Measurements from ENCODE around the gene PSD2. TPM values are rescaled to one million over a fixed set of nuclear protein-coding genes. Genes with fewer than 3 reads are reported as not detected.

Gene PSD2
- total and polyA plus RNA-seq, 2 donors from 2014 or later, result 0.09 to 0.13 TPM

GRCh38 chr5:139885857-139886208 lies 90.2 kb downstream of the PSD2 start:
- DNase-seq (no peak), FAIRE-seq (no peak)
- Histone ChIP-seq H3K36me3 (ENCODE audit: control insufficient read depth in 2 of 3, insufficient read depth in 3 of 3, low read length in 3 of 3) (peaks cover 0 to 4% (median 0%) of the 10 kb centered on the region in 3 donors), H3K27ac (ENCODE audit: low read depth in 2 of 2, low read length in 2 of 2) (no peak overlapping the region), H3K27me3 (ENCODE audit: control insufficient read depth, insufficient read depth, low read length) (no peaks in the 10 kb centered on the region), H3K9me3 (ENCODE audit: control insufficient read depth in 2 of 3, insufficient read depth in 1 of 3, low read length in 3 of 3) (no peaks in the 10 kb centered on the region), H3K9ac (ENCODE audit: low read length in 3 of 3) (no peak overlapping the region), H3K4me1 (ENCODE audit: control insufficient read depth in 2 of 3, insufficient read depth in 2 of 3, low read depth in 1 of 3, low read length in 3 of 3) (peaks cover 0 to 7% (median 0%) of the 10 kb centered on the region in 3 donors), H3K4me3 (ENCODE audit: low read length in 3 of 3) (no peak overlapping the region)
- intact Hi-C loops (cut with DNase I), result no loop called here
- no peak for TF ChIP-seq CTCF (IDR thresholded peaks at IDR 0.05; ENCODE audit: borderline replicate concordance, extremely low read depth, insufficient read depth)

- DNase-seq (no peak), FAIRE-seq (no peak)
- no peak for TF ChIP-seq CTCF (IDR thresholded peaks at IDR 0.05; ENCODE audit: borderline replicate concordance, extremely low read depth, insufficient read depth)
- intact Hi-C loops (cut with DNase I), result no loop called here
- Histone ChIP-seq H3K4me1 (ENCODE audit: control insufficient read depth in 2 of 3, insufficient read depth in 2 of 3, low read depth in 1 of 3, low read length in 3 of 3) (peaks cover 0 to 7% (median 0%) of the 10 kb centered on the region in 3 donors), H3K27ac (ENCODE audit: low read depth in 2 of 2, low read length in 2 of 2) (no peak overlapping the region), H3K27me3 (ENCODE audit: control insufficient read depth, insufficient read depth, low read length) (no peaks in the 10 kb centered on the region), H3K9ac (ENCODE audit: low read length in 3 of 3) (no peak overlapping the region), H3K36me3 (ENCODE audit: control insufficient read depth in 2 of 3, insufficient read depth in 3 of 3, low read length in 3 of 3) (peaks cover 0 to 4% (median 0%) of the 10 kb centered on the region in 3 donors), H3K4me3 (ENCODE audit: low read length in 3 of 3) (no peak overlapping the region), H3K9me3 (ENCODE audit: control insufficient read depth in 2 of 3, insufficient read depth in 1 of 3, low read length in 3 of 3) (no peaks in the 10 kb centered on the region)
Observed at GRCh38 chr5:139886213-139886612, 90.6 kb downstream of the PSD2 start.

GRCh38 chr5:139888370-139888769 lies 92.8 kb downstream of the PSD2 start:
- H3K9ac ChIP-seq (ENCODE audit: low read length in 3 of 3), result no peak overlapping the region
- peaks cover 0 to 3% (median 0%) of the 10 kb centered on the region in 3 donors for H3K4me1 ChIP-seq (ENCODE audit: control insufficient read depth in 2 of 3, insufficient read depth in 2 of 3, low read depth in 1 of 3, low read length in 3 of 3)
- peaks cover 0 to 4% (median 0%) of the 10 kb centered on the region in 3 donors for H3K36me3 ChIP-seq (ENCODE audit: control insufficient read depth in 2 of 3, insufficient read depth in 3 of 3, low read length in 3 of 3)
- no peaks in the 10 kb centered on the region for H3K9me3 ChIP-seq (ENCODE audit: control insufficient read depth in 2 of 3, insufficient read depth in 1 of 3, low read length in 3 of 3)
- DNase-seq (no peak), FAIRE-seq (no peak)
- no peak overlapping the region for H3K4me3 ChIP-seq (ENCODE audit: low read length in 3 of 3)
- no peak overlapping the region for H3K27ac ChIP-seq (ENCODE audit: low read depth in 2 of 2, low read length in 2 of 2)
- H3K27me3 ChIP-seq (ENCODE audit: control insufficient read depth, insufficient read depth, low read length), result no peaks in the 10 kb centered on the region
- TF ChIP-seq CTCF (IDR thresholded peaks at IDR 0.05; ENCODE audit: borderline replicate concordance, extremely low read depth, insufficient read depth), result no peak
- intact Hi-C loops (cut with DNase I), result no loop called here

- no peak for TF ChIP-seq CTCF (IDR thresholded peaks at IDR 0.05; ENCODE audit: borderline replicate concordance, extremely low read depth, insufficient read depth)
- H3K4me1 ChIP-seq (ENCODE audit: control insufficient read depth in 2 of 3, insufficient read depth in 2 of 3, low read depth in 1 of 3, low read length in 3 of 3), result no peaks in the 10 kb centered on the region
- no peak overlapping the region for H3K27ac ChIP-seq (ENCODE audit: low read depth in 2 of 2, low read length in 2 of 2)
- peaks cover 0 to 4% (median 0%) of the 10 kb centered on the region in 3 donors for H3K36me3 ChIP-seq (ENCODE audit: control insufficient read depth in 2 of 3, insufficient read depth in 3 of 3, low read length in 3 of 3)
- no peaks in the 10 kb centered on the region for H3K9me3 ChIP-seq (ENCODE audit: control insufficient read depth in 2 of 3, insufficient read depth in 1 of 3, low read length in 3 of 3)
- no peak for DNase-seq
- FAIRE-seq, result no peak
- H3K4me3 ChIP-seq (ENCODE audit: low read length in 3 of 3), result no peak overlapping the region
- H3K9ac ChIP-seq (ENCODE audit: low read length in 3 of 3), result no peak overlapping the region
- H3K27me3 ChIP-seq (ENCODE audit: control insufficient read depth, insufficient read depth, low read length), result no peaks in the 10 kb centered on the region
- intact Hi-C loops (cut with DNase I), result no loop called here
Observed at GRCh38 chr5:139889410-139889809, 93.8 kb downstream of the PSD2 start.

Data from kidney (tissue), 14 donors.